H1 (cell line): ENCODE measurements around the gene ZNF407. TPM values are rescaled to one million over a fixed set of nuclear protein-coding genes. Genes with fewer than 3 reads are reported as not detected.

Experiments
- CTCF ChIA-PET: fragments of 300-600 bp; sonication (Branson Sonifier 250); formaldehyde crosslinking; loops from one replicate; lab custom pipeline; 2021; ENCODE audit not compliant: partially characterized antibody; lab: Charles Lee
- POLR2A ChIA-PET: fragments of 300-600 bp; sonication (Branson Sonifier 250); formaldehyde crosslinking; loops from one replicate; lab custom pipeline; 2021; ENCODE audit warnings: inconsistent platforms; ENCODE audit not compliant: partially characterized antibody; lab: Charles Lee
- DNase-seq, 2 experiments: peaks; one replicate each; pipeline versions ENCODE4 v3.0.0 to v3.0.0-alpha.2; 2010 to 2022; ENCODE audit warnings: low spot score in 2 of 2, low read depth in 1 of 2, mixed read lengths in 1 of 2
- FAIRE-seq: peaks from 2 replicates; lab custom pipeline; 2011; peaks lifted over from hg19 to GRCh38; lab: Jason Lieb, UNC
- H2AFZ ChIP-seq: 2 replicates; pipeline ENCODE4 v1.8.1; 2012; ENCODE audit warnings: low read length, inconsistent platforms
- H2AK5ac ChIP-seq: 2 replicates; pipeline ENCODE4 v1.6.1; 2013; ENCODE audit warnings: low read depth, low read length
- H2BK120ac ChIP-seq: replicated peaks from 2 replicates; pipeline ENCODE3; 2013; ENCODE audit warnings: low read depth, low read length, inconsistent platforms
- H2BK12ac ChIP-seq: 2 replicates; pipeline ENCODE4 v1.6.1; 2013; ENCODE audit warnings: low read depth, low read length
- H2BK15ac ChIP-seq: 2 replicates; pipeline ENCODE4 v1.6.1; 2013; ENCODE audit warnings: low read length
- H2BK20ac ChIP-seq: 2 replicates; pipeline ENCODE4 v1.6.1; 2013; ENCODE audit warnings: low read length
- H2BK5ac ChIP-seq: 2 replicates; pipeline ENCODE4 v1.6.1; 2013; ENCODE audit warnings: low read depth, low read length
- H3K14ac ChIP-seq: 2 replicates; pipeline ENCODE4 v1.6.1; 2013; ENCODE audit warnings: inconsistent platforms; ENCODE audit not compliant: insufficient read length
- H3K18ac ChIP-seq: 2 replicates; pipeline ENCODE4 v1.6.1; 2013; ENCODE audit warnings: low read length; ENCODE audit errors: extremely low read depth
- H3K23ac ChIP-seq: 2 replicates; pipeline ENCODE4 v1.6.1; 2013; ENCODE audit warnings: inconsistent platforms; ENCODE audit not compliant: insufficient read length
- H3K23me2 ChIP-seq: 2 replicates; pipeline ENCODE4 v1.6.1; 2013; ENCODE audit warnings: low read depth, low read length
- H3K27ac ChIP-seq: 2 replicates; pipeline ENCODE4 v1.6.1; 2011; ENCODE audit warnings: low read depth, low read length, inconsistent platforms
- H3K27me3 ChIP-seq, 4 experiments: replicated peaks in 1 of 4; 1 replicate in 1 of 4; 2 replicates in 3 of 4; pipeline versions ENCODE4 v1.6.1 to v1.8.1; 2011 to 2013; ENCODE audit warnings: low read length in 3 of 4, mild to moderate bottlenecking in 3 of 4, inconsistent platforms in 2 of 4, mixed read lengths in 2 of 4, moderate library complexity in 1 of 4; ENCODE audit not compliant: control insufficient read depth in 3 of 4, insufficient read depth in 3 of 4; ENCODE audit errors: extremely low read depth in 1 of 4
- H3K36me3 ChIP-seq, 4 experiments: 2 replicates each; pipeline versions ENCODE4 v1.6.1 to v1.8.1; 2011 to 2013; ENCODE audit warnings: mild to moderate bottlenecking in 4 of 4, low read length in 3 of 4, moderate library complexity in 2 of 4, control low read depth in 1 of 4, inconsistent platforms in 1 of 4; ENCODE audit not compliant: insufficient read depth in 4 of 4, control insufficient read depth in 2 of 4
- H3K4ac ChIP-seq: replicated peaks from 2 replicates; pipeline ENCODE3; 2013; ENCODE audit warnings: low read length, low read depth, mixed read lengths, inconsistent platforms; ENCODE audit not compliant: insufficient read length
- H3K4me1 ChIP-seq, 4 experiments: replicated peaks in 1 of 4; 1 replicate in 1 of 4; 2 replicates in 3 of 4; pipeline versions ENCODE4 v1.6.1 to v1.8.1; 2011 to 2013; ENCODE audit warnings: low read length in 3 of 4, inconsistent platforms in 2 of 4, mixed read lengths in 1 of 4; ENCODE audit not compliant: insufficient read depth in 4 of 4, control insufficient read depth in 3 of 4
- H3K4me2 ChIP-seq, 2 experiments: 2 replicates each; pipeline versions ENCODE4 v1.6.1 to v1.8.1; 2011 to 2013; ENCODE audit warnings: low read depth in 2 of 2, low read length in 2 of 2, control low read depth in 1 of 2, inconsistent platforms in 1 of 2, mild to moderate bottlenecking in 1 of 2; ENCODE audit not compliant: insufficient read depth in 1 of 2
- H3K4me3 ChIP-seq, 4 experiments: fragments of 200-600, 300-600 bp in 1 of 4; sonication (generic), shearing (Covaris generic), sonication (Bioruptor Twin) in 1 of 4; 2 replicates each; pipeline versions ENCODE4 v1.5.1 to v1.8.1; 2011 to 2016; ENCODE audit warnings: low read length in 4 of 4, low read depth in 3 of 4, control low read depth in 2 of 4, inconsistent platforms in 2 of 4, mild to moderate bottlenecking in 2 of 4, mixed read lengths in 1 of 4, moderate library complexity in 1 of 4; ENCODE audit not compliant: insufficient read depth in 2 of 4; ENCODE audit errors: extremely low read depth in 1 of 4
- H3K56ac ChIP-seq: replicated peaks from 2 replicates; pipeline ENCODE3; 2013; ENCODE audit warnings: low read depth, mild to moderate bottlenecking, mixed read lengths, low read length, inconsistent platforms; ENCODE audit not compliant: insufficient read length
- H3K79me1 ChIP-seq: 2 replicates; pipeline ENCODE4 v1.6.1; 2013; ENCODE audit warnings: low read depth, low read length, control low read depth
- H3K79me2 ChIP-seq, 2 experiments: 2 replicates each; pipeline versions ENCODE4 v1.6.1 to v1.8.1; 2012 to 2013; ENCODE audit warnings: low read length in 2 of 2, mild to moderate bottlenecking in 2 of 2, inconsistent platforms in 1 of 2; ENCODE audit not compliant: insufficient read depth in 2 of 2, control insufficient read depth in 1 of 2
- H3K9ac ChIP-seq, 4 experiments: replicated peaks in 1 of 4; 1 replicate in 1 of 4; 2 replicates in 3 of 4; pipeline versions ENCODE4 v1.6.1 to v1.8.1; 2011 to 2013; ENCODE audit warnings: low read depth in 3 of 4, low read length in 3 of 4, control low read depth in 2 of 4, mild to moderate bottlenecking in 2 of 4, moderate library complexity in 2 of 4, inconsistent platforms in 1 of 4; ENCODE audit errors: extremely low read depth in 1 of 4
- H3K9me3 ChIP-seq, 2 experiments: 2 replicates each; pipeline versions ENCODE4 v1.6.1 to v1.8.1; 2012 to 2013; ENCODE audit warnings: mild to moderate bottlenecking in 2 of 2, moderate library complexity in 2 of 2, control low read depth in 1 of 2, inconsistent platforms in 1 of 2, low read depth in 1 of 2, low read length in 1 of 2, mixed read lengths in 1 of 2; ENCODE audit not compliant: insufficient read depth in 2 of 2
- H4K20me1 ChIP-seq, 2 experiments: replicated peaks in 1 of 2; 2 replicates each; pipeline versions ENCODE3 to v1.8.1; 2011 to 2013; ENCODE audit warnings: inconsistent platforms in 2 of 2, low read length in 2 of 2, mild to moderate bottlenecking in 1 of 2; ENCODE audit not compliant: insufficient read depth in 2 of 2, control insufficient read depth in 1 of 2
- H4K5ac ChIP-seq: 2 replicates; pipeline ENCODE4 v1.6.1; 2013; ENCODE audit warnings: low read length, low read depth, mixed read lengths, inconsistent platforms; ENCODE audit not compliant: insufficient read length
- H4K8ac ChIP-seq: 2 replicates; pipeline ENCODE4 v1.8.0; 2013; ENCODE audit warnings: mild to moderate bottlenecking, moderate library complexity, low read length, inconsistent platforms; ENCODE audit not compliant: insufficient read depth; ENCODE audit errors: extremely low read depth
- H4K91ac ChIP-seq: replicated peaks from 2 replicates; pipeline ENCODE3; 2013; ENCODE audit warnings: low read length, mixed read lengths, inconsistent platforms; ENCODE audit not compliant: insufficient read length
- CEBPB ChIP-seq: IDR thresholded peaks from 2 replicates; pipeline ENCODE4 v1.6.1; 2012; ENCODE audit warnings: low read depth, low read length
- CHD2 ChIP-seq: IDR thresholded peaks from 2 replicates; pipeline ENCODE4 v1.6.1; 2012; ENCODE audit warnings: low read length, improper control_type of control experiment
- JUN ChIP-seq: IDR thresholded peaks from 2 replicates; pipeline ENCODE4 v1.6.1; 2011; ENCODE audit warnings: low read depth, mild to moderate bottlenecking, improper control_type of control experiment, low read length
- JUND ChIP-seq: IDR thresholded peaks from 2 replicates; pipeline ENCODE4 v1.6.1; 2011; ENCODE audit warnings: mild to moderate bottlenecking, improper control_type of control experiment, low read length
- KDM1A ChIP-seq: fragments of 200-600, 300-600 bp; sonication (generic); IDR thresholded peaks from 2 replicates; pipeline ENCODE4 v1.7.1; 2016; ENCODE audit warnings: mild to moderate bottlenecking, low read length, borderline replicate concordance
- RAD21 ChIP-seq, 2 experiments: IDR thresholded peaks in 1 of 2; conservative IDR thresholded peaks in 1 of 2; 2 replicates each; pipeline ENCODE4 v1.6.1; 2011; ENCODE audit warnings: low read depth in 2 of 2, low read length in 2 of 2, improper control_type of control experiment in 1 of 2, inconsistent platforms in 1 of 2, mild to moderate bottlenecking in 1 of 2, moderate library complexity in 1 of 2
- SIX5 ChIP-seq: IDR thresholded peaks from 2 replicates; pipeline ENCODE4 v1.6.1; 2011; ENCODE audit warnings: mild to moderate bottlenecking, low read depth, low read length
- SP1 ChIP-seq: IDR thresholded peaks from 2 replicates; pipeline ENCODE4 v1.6.1; 2011; ENCODE audit warnings: low read depth, low read length
- SRF ChIP-seq: IDR thresholded peaks from 2 replicates; pipeline ENCODE4 v1.6.1; 2011; ENCODE audit warnings: mild to moderate bottlenecking, low read depth, low read length, moderate library complexity
- SUZ12 ChIP-seq: fragments of 200-600 bp; sonication (generic); IDR thresholded peaks from 2 replicates; pipeline ENCODE4 v1.6.1; 2012; ENCODE audit warnings: mild to moderate bottlenecking, inconsistent platforms, low read length, moderate library complexity, mixed read lengths
- WGBS, 2 experiments: shearing (Covaris generic) in 1 of 2; methylation state at CpG; one replicate each; pipeline versions ENCODE4 v1.1.6 to v1.1.7; 2013 to 2015; ENCODE audit warnings: low lambda C conversion rate in 2 of 2, mixed read lengths in 2 of 2, inconsistent platforms in 1 of 2, low coverage in 1 of 2, missing lambda C conversion rate in 1 of 2; ENCODE audit not compliant: insufficient replicate concordance in 2 of 2, insufficient coverage in 1 of 2, insufficient read length in 1 of 2; ENCODE audit errors: extremely low coverage in 1 of 2, missing lambda C conversion rate in 1 of 2; 5-methylcytosine and 5-hydroxymethylcytosine counted together
- polyA plus RNA-seq, 7 experiments: library from polyadenylated mRNA; depleted of rRNA in 3 of 7; stranded (reverse) in 5 of 7; unstranded in 2 of 7; fragments of >200 nt in 5 of 7; fragments of 200-250 nt in 2 of 7; gene quantifications; 1 replicate in 5 of 7; 2 replicates in 1 of 7; 4 replicates in 1 of 7; pipeline versions ENCODE4 v1.2.1 to v1.2.3, GENCODE V29; 2011 to 2013; ENCODE audit warnings: missing spikeins in 2 of 7, mixed read lengths in 2 of 7
- total RNA-seq: library from RNA; stranded (reverse); fragmentation: NEBNext Ultra II Directional; extraction: Animal tissue kit (Norgen Biotek cat#: 25700); gene quantifications from 2 replicates; pipeline ENCODE4 v1.2.1, GENCODE V29; 2021

ZNF407 gene
- total and polyA plus RNA-seq, 2 of the 8 experiments (the other 6 are each of a cell fraction or from before 2014, with no cell fraction given) = 1.5 to 6.8 TPM

DNA sequence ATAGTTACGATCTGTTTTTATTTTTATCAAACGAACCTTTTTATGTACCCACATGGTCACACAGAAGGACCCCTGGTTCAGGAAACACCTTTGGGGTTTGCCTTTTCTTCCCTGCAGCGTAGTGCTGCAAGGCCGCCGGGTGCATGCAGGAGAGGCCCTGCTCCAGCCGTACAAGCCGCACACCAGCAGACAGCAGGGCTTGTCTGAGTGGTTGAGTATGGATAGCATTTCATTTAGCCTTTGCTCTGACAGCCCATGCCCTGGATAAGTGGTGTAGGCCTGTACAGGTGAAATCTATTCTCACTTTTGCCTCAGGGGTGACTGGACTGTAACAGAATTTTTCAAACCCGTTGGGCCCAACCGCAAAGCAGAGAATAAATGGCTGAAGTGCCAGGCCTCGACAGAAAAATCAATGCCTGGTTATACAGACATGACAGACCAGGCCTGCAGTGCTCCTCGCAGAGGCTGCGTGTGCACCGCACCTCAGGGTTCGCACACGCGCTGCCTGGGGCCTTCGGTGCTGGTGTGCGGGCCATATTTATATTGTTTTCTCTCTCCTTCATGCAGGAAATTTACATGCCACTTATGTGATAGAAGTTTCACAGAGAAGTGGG is 279.1 kb downstream of the ZNF407 start:
- Histone ChIP-seq H3K4me2 (no peak overlapping the region), H3K27me3 (no peaks in the 10 kb centered on the region), H4K5ac (no peak overlapping the region), H3K9ac (no peak overlapping the region), H2BK12ac (no peak overlapping the region), H3K4me1 (peaks cover 3 to 7% (median 4%) of the 10 kb centered on the region in 4 experiments; a peak in 4 of 7 replicates), H3K4me3 (no peak overlapping the region), H3K4ac (no peak overlapping the region), H3K79me2 (no peaks in the 10 kb centered on the region), H2BK15ac (no peak overlapping the region), H3K23ac (no peak overlapping the region), H4K8ac (no peak overlapping the region), H3K18ac (no peak overlapping the region), H3K23me2 (no peaks in the 10 kb centered on the region), H3K9me3 (no peaks in the 10 kb centered on the region), H4K20me1 (no peaks in the 10 kb centered on the region), H2BK120ac (no peak overlapping the region), H2AK5ac (no peak overlapping the region), H3K56ac (no peak overlapping the region), H3K27ac (no peak overlapping the region), H2BK20ac (no peak overlapping the region), H2AFZ (no peak overlapping the region), H3K79me1 (no peaks in the 10 kb centered on the region), H4K91ac (no peak overlapping the region), H3K36me3 (no peaks in the 10 kb centered on the region), H2BK5ac (no peak overlapping the region), H3K14ac (no peak overlapping the region)
- ChIA-PET POLR2A (no interaction called here), CTCF (no interaction called here)
- DNase-seq = no peak
- no peak for TF ChIP-seq SRF
- no peak for TF ChIP-seq KDM1A
- no peak for TF ChIP-seq SP1
- TF ChIP-seq RAD21 (IDR thresholded peaks at IDR 0.05 in 1 of 2, conservative IDR thresholded peaks at IDR 0.05 in 1 of 2; ENCODE audit: low read depth in 2 of 2, low read length in 2 of 2) = no peak
- TF ChIP-seq SIX5 = no peak
- TF ChIP-seq CEBPB = no peak
- no peak for TF ChIP-seq CHD2
- TF ChIP-seq SUZ12 = no peak
- no peak for TF ChIP-seq JUND
- TF ChIP-seq JUN = no peak
- FAIRE-seq = no peak
- 95% methylated on average over 18 of the region's 18 CpGs; no CpG with 5 or more reads in 1 of the 2 experiments for WGBS, 2 experiments
